ENCODE data around the gene FOXP1. TPM values are rescaled to one million over a fixed set of nuclear protein-coding genes. Genes with fewer than 3 reads are reported as not detected.

FOXP1 gene
- total RNA-seq, 1 experiment from 2014 or later: 58.4 TPM

DNA sequence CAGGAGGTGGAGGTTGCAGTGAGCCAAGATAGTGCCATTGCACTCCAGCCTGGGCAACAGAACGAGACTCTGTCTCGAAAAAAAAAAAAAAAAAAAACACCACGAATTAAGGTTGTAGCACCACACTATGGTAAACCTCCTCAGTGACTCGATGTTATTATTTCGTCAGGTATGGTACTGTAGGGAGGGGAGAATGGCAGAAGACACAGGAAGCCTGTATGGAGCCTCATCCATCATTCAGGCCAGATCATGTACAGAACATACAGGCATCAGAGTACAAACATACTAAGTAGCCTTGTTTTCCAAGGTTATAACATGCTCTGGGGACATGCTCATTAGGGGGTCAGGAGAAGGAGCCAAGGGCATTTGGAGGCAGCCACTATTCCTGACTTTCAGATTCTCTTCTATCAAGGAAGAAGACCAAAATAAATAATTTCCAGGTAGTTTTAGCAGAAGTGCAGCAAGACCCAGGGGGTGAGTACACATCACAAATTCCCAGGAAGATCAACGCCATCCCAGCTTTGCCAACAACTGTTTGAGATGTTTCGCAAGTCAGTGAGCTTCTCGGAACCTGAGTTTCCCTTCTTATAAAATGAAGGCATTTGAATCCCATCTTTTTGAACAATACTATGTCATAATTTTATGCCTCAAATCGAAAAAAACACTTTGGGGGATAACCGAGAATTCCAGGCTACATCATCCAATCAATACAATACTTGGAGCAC lies 79.8 kb downstream of the FOXP1 start:
- Histone ChIP-seq H3K27me3 (replicated peaks; ENCODE audit: insufficient read depth, low read depth, low read length, poor library complexity) (no peaks in the 10 kb centered on the region), H3K27ac (ENCODE audit: low read depth, low read length, poor library complexity, severe bottlenecking) (no peak overlapping the region), H3K4me3 (ENCODE audit: low read depth, low read length, poor library complexity, severe bottlenecking) (no peak overlapping the region), H3K36me3 (ENCODE audit: insufficient read depth, low read length, poor library complexity, severe bottlenecking) (no peaks in the 10 kb centered on the region), H3K9me3 (ENCODE audit: low read depth, low read length, poor library complexity, severe bottlenecking) (no peaks in the 10 kb centered on the region), H3K4me1 (ENCODE audit: insufficient read depth, low read length, poor library complexity, severe bottlenecking) (no peaks in the 10 kb centered on the region)
- no peak for TF ChIP-seq EZH2 (IDR thresholded peaks at IDR 0.05; ENCODE audit: borderline replicate concordance, low read depth, low read length, poor library complexity, severe bottlenecking)
- TF ChIP-seq, protein P1, sequence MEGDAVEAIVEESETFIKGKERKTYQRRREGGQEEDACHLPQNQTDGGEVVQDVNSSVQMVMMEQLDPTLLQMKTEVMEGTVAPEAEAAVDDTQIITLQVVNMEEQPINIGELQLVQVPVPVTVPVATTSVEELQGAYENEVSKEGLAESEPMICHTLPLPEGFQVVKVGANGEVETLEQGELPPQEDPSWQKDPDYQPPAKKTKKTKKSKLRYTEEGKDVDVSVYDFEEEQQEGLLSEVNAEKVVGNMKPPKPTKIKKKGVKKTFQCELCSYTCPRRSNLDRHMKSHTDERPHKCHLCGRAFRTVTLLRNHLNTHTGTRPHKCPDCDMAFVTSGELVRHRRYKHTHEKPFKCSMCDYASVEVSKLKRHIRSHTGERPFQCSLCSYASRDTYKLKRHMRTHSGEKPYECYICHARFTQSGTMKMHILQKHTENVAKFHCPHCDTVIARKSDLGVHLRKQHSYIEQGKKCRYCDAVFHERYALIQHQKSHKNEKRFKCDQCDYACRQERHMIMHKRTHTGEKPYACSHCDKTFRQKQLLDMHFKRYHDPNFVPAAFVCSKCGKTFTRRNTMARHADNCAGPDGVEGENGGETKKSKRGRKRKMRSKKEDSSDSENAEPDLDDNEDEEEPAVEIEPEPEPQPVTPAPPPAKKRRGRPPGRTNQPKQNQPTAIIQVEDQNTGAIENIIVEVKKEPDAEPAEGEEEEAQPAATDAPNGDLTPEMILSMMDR (conservative IDR thresholded peaks at IDR 0.05; ENCODE audit: low read depth, low read length): no peak
- ChIA-PET CTCF (no interaction called here), POLR2A (ENCODE audit: low non-redundant PET) (no interaction called here)
- DNase-seq (ENCODE audit: low spot score): no peak
- BruUV-seq (replicated peaks): no TSS peak
- intact Hi-C loops (cut with micrococcal nuclease; ENCODE audit: unreplicated experiment): no loop called here

DNA sequence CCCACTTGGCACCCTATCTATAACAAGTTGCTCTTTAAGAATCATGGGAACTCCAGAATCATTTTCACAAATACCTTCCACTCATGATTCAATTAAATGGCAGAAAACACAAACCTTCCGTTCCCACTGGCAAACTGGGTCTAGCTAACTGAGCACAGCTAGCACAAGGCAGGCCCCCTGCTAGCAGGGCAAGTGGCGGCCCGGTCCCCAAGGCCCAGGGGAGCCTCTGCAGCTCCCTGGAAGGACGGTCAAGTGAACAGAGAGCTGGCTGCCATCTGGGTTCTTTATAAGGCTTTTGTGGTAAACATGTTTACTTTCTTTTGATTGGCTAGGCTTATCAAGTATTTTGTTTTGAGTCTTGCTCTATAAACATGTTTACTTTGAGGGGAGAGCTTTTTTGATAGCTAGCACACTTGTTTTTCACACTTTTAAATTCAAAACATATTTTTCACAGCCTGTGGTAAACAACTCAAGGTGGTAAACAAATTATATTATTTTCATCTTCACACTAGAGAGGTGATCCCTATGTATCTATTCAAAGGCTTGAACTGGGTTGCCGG lies 81.4 kb downstream of the FOXP1 start:
- intact Hi-C loops (cut with micrococcal nuclease; ENCODE audit: unreplicated experiment): no loop called here
- no TSS peak for BruUV-seq (replicated peaks)
- no peak overlapping the region for H3K27ac ChIP-seq (ENCODE audit: low read depth, low read length, poor library complexity, severe bottlenecking)
- H3K36me3 ChIP-seq (ENCODE audit: insufficient read depth, low read length, poor library complexity, severe bottlenecking): no peaks in the 10 kb centered on the region
- DNase-seq (ENCODE audit: low spot score): no peak
- ChIA-PET CTCF (no interaction called here), POLR2A (ENCODE audit: low non-redundant PET) (no interaction called here)
- no peaks in the 10 kb centered on the region for H3K4me1 ChIP-seq (ENCODE audit: insufficient read depth, low read length, poor library complexity, severe bottlenecking)
- H3K9me3 ChIP-seq (ENCODE audit: low read depth, low read length, poor library complexity, severe bottlenecking): no peaks in the 10 kb centered on the region
- no peak overlapping the region for H3K4me3 ChIP-seq (ENCODE audit: low read depth, low read length, poor library complexity, severe bottlenecking)
- H3K27me3 ChIP-seq (replicated peaks; ENCODE audit: insufficient read depth, low read depth, low read length, poor library complexity): no peaks in the 10 kb centered on the region
- no peak for TF ChIP-seq EZH2 (IDR thresholded peaks at IDR 0.05; ENCODE audit: borderline replicate concordance, low read depth, low read length, poor library complexity, severe bottlenecking)
- TF ChIP-seq, protein P1 (conservative IDR thresholded peaks at IDR 0.05; ENCODE audit: low read depth, low read length): no peak

DNA sequence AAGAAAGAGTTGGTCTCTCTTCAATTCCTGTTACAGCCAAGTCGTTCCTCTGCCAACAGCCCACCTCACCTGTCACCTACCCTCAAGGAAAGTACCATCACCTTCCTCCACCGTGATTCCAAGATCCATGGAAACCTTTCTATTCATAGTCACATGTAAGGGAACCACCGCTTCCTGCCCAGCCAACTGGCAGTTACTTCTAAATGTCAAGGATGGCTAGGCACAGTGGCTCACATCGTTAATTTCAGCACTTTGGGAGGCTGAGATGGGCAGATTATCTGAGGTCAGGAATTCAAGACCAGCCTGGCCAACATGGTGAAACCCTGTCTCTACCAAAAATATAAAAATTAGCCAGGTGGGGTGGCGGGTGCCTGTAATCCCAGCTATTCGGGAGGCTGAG lies 82.8 kb downstream of the FOXP1 start:
- no peak overlapping the region for H3K27ac ChIP-seq (ENCODE audit: low read depth, low read length, poor library complexity, severe bottlenecking)
- POLR2A ChIA-PET (ENCODE audit: low non-redundant PET): no interaction called here
- no TSS peak for BruUV-seq (replicated peaks)
- no peak overlapping the region for H3K4me3 ChIP-seq (ENCODE audit: low read depth, low read length, poor library complexity, severe bottlenecking)
- TF ChIP-seq EZH2 (IDR thresholded peaks at IDR 0.05; ENCODE audit: borderline replicate concordance, low read depth, low read length, poor library complexity, severe bottlenecking): no peak
- TF ChIP-seq, protein P1 (conservative IDR thresholded peaks at IDR 0.05; ENCODE audit: low read depth, low read length): no peak
- H3K27me3 ChIP-seq (replicated peaks; ENCODE audit: insufficient read depth, low read depth, low read length, poor library complexity): no peaks in the 10 kb centered on the region
- intact Hi-C loops (cut with micrococcal nuclease; ENCODE audit: unreplicated experiment): no loop called here
- H3K4me1 ChIP-seq (ENCODE audit: insufficient read depth, low read length, poor library complexity, severe bottlenecking): no peaks in the 10 kb centered on the region
- CTCF ChIA-PET: no interaction called here
- H3K9me3 ChIP-seq (ENCODE audit: low read depth, low read length, poor library complexity, severe bottlenecking): no peaks in the 10 kb centered on the region
- no peaks in the 10 kb centered on the region for H3K36me3 ChIP-seq (ENCODE audit: insufficient read depth, low read length, poor library complexity, severe bottlenecking)
- DNase-seq (ENCODE audit: low spot score): no peak
